ENCODE data around the gene ANKLE2. TPM values are rescaled to one million over a fixed set of nuclear protein-coding genes. Genes with fewer than 3 reads are reported as not detected.

The ANKLE2 gene
- total and polyA plus RNA-seq, 2 of the 8 experiments (the other 6 are each of a cell fraction or from before 2014, with no cell fraction given): 41.0 to 64.9 TPM

GRCh38 chr12:132803125-132803524 is 41.5 kb upstream of the ANKLE2 start:
- H3K4me3 ChIP-seq (ENCODE audit: extremely low read depth in 1 of 4, insufficient read depth in 2 of 4, low read depth in 3 of 4, low read length in 4 of 4): no peak overlapping the region
- H2AFZ ChIP-seq (ENCODE audit: low read length): no peak overlapping the region
- H3K56ac ChIP-seq (replicated peaks; ENCODE audit: insufficient read length, low read depth, low read length): no peak overlapping the region
- no peak overlapping the region for H2BK20ac ChIP-seq (ENCODE audit: low read length)
- H2AK5ac ChIP-seq (ENCODE audit: low read depth, low read length): no peak overlapping the region
- H3K18ac ChIP-seq (ENCODE audit: extremely low read depth, low read length): no peak overlapping the region
- no peak overlapping the region for H3K4me2 ChIP-seq (ENCODE audit: insufficient read depth in 1 of 2, low read depth in 2 of 2, low read length in 2 of 2)
- H3K9ac ChIP-seq (replicated peaks in 1 of 4; ENCODE audit: extremely low read depth in 1 of 4, low read depth in 3 of 4, low read length in 3 of 4): no peak overlapping the region
- DNase-seq (ENCODE audit: low read depth in 1 of 2, low spot score in 2 of 2) (no peak), FAIRE-seq (no peak)
- H3K4me1 ChIP-seq (replicated peaks in 1 of 4; ENCODE audit: control insufficient read depth in 3 of 4, insufficient read depth in 4 of 4, low read length in 3 of 4): no peaks in the 10 kb centered on the region; a peak in 1 of 7 replicates
- peaks cover 0 to 13% of the 10 kb centered on the region in 2 experiments; a peak in 2 of 4 replicates for H3K79me2 ChIP-seq (ENCODE audit: control insufficient read depth in 1 of 2, insufficient read depth in 2 of 2, low read length in 2 of 2)
- peaks cover 12 to 19% of the 10 kb centered on the region in 2 experiments for H4K20me1 ChIP-seq (replicated peaks in 1 of 2; ENCODE audit: control insufficient read depth in 1 of 2, insufficient read depth in 2 of 2, low read length in 2 of 2)
- no peak overlapping the region for H4K5ac ChIP-seq (ENCODE audit: insufficient read length, low read depth, low read length)
- no peak overlapping the region for H4K91ac ChIP-seq (replicated peaks; ENCODE audit: insufficient read length, low read length)
- H3K9me3 ChIP-seq (ENCODE audit: insufficient read depth in 2 of 2, low read depth in 1 of 2, low read length in 1 of 2): no peaks in the 10 kb centered on the region
- H3K23ac ChIP-seq (ENCODE audit: insufficient read length): no peak overlapping the region
- H3K36me3 ChIP-seq (ENCODE audit: control insufficient read depth in 2 of 4, insufficient read depth in 4 of 4, low read length in 3 of 4): peaks cover 26 to 68% (median 42%) of the 10 kb centered on the region in 4 experiments; a peak in 7 of 8 replicates
- H3K14ac ChIP-seq (ENCODE audit: insufficient read length): no peak overlapping the region
- no peak overlapping the region for H2BK12ac ChIP-seq (ENCODE audit: low read depth, low read length)
- H3K27me3 ChIP-seq (replicated peaks in 1 of 4; ENCODE audit: control insufficient read depth in 3 of 4, extremely low read depth in 1 of 4, insufficient read depth in 3 of 4, low read length in 3 of 4): no peaks in the 10 kb centered on the region
- H4K8ac ChIP-seq (ENCODE audit: extremely low read depth, insufficient read depth, low read length): no peak overlapping the region
- H2BK5ac ChIP-seq (ENCODE audit: low read depth, low read length): no peak overlapping the region
- no peak overlapping the region for H3K27ac ChIP-seq (ENCODE audit: low read depth, low read length)
- no peak overlapping the region for H3K4ac ChIP-seq (replicated peaks; ENCODE audit: insufficient read length, low read depth, low read length)
- POLR2A ChIA-PET (ENCODE audit: partially characterized antibody): interaction anchor here (1.1 kb wide), 1 partner anchor 27 kb away, joined by 4 read pairs; no protein-coding TSS in a partner anchor
- no peaks in the 10 kb centered on the region for H3K23me2 ChIP-seq (ENCODE audit: low read depth, low read length)
- no peak overlapping the region for H2BK120ac ChIP-seq (replicated peaks; ENCODE audit: low read depth, low read length)
- 92% methylated on average over 14 of the region's 14 CpGs; no CpG with 5 or more reads in 1 of the 2 experiments for WGBS, 2 experiments (ENCODE audit: extremely low coverage in 1 of 2, insufficient coverage in 1 of 2, insufficient read length in 1 of 2, insufficient replicate concordance in 2 of 2, low coverage in 1 of 2, low lambda C conversion rate in 2 of 2, missing lambda C conversion rate in 1 of 2)
- CTCF ChIA-PET (ENCODE audit: partially characterized antibody): interaction anchor here (1.7 kb wide), 1 partner anchor 119 kb away, joined by 3 read pairs; no protein-coding TSS in a partner anchor
- no peak overlapping the region for H2BK15ac ChIP-seq (ENCODE audit: low read length)
- H3K79me1 ChIP-seq (ENCODE audit: low read depth, low read length): peaks cover 6% of the 10 kb centered on the region
- no peak for TF ChIP-seq KDM4A (IDR thresholded peaks at IDR 0.05; ENCODE audit: low read depth, low read length, severe bottlenecking)
- no peak for TF ChIP-seq SIRT6 (IDR thresholded peaks at IDR 0.05; ENCODE audit: low read length)
- no peak for TF ChIP-seq HDAC6 (IDR thresholded peaks at IDR 0.05; ENCODE audit: low read depth, low read length)
- no peak for TF ChIP-seq TEAD4 (IDR thresholded peaks at IDR 0.05; ENCODE audit: low read depth, low read length)
- TF ChIP-seq POLR2AphosphoS5 (IDR thresholded peaks at IDR 0.05; ENCODE audit: low read depth, low read length): no peak
- TF ChIP-seq RNF2 (IDR thresholded peaks at IDR 0.05; ENCODE audit: borderline replicate concordance, low read depth, low read length, missing control alignments, poor library complexity, severe bottlenecking): no peak
- no peak for TF ChIP-seq NANOG (IDR thresholded peaks at IDR 0.05; ENCODE audit: insufficient read depth, low read depth, low read length, poor library complexity, severe bottlenecking)
- no peak for TF ChIP-seq POU5F1 (IDR thresholded peaks at IDR 0.05; ENCODE audit: low read depth, low read length)
- no peak for TF ChIP-seq RBBP5 (IDR thresholded peaks at IDR 0.05; ENCODE audit: borderline replicate concordance, low read depth, low read length)
- no peak for TF ChIP-seq MAFK (IDR thresholded peaks at IDR 0.05; ENCODE audit: low read depth, low read length)

Data from H1 (cell line).